HepG2 (cell line): Measurements from ENCODE around the gene SETD1A. TPM values are rescaled to one million over a fixed set of nuclear protein-coding genes. Genes with fewer than 3 reads are reported as not detected.
A peak's percentile ranks its signal among the peaks of the same experiment; 100 is the strongest.

ENCODE experiments used
- ARHGAP35 ChIP-seq: sonication (generic); formaldehyde crosslinking; IDR thresholded peaks from 2 replicates; pipeline ENCODE4 v1.9.0; 2022; ENCODE audit warnings: mild to moderate bottlenecking, inconsistent platforms, moderate library complexity, missing genetic modification reagents, borderline replicate concordance
- EEA1 ChIP-seq: sonication (generic); formaldehyde crosslinking; IDR thresholded peaks from 2 replicates; pipeline ENCODE4 v1.5.1; 2020; ENCODE audit warnings: mild to moderate bottlenecking, missing genetic modification reagents, borderline replicate concordance
- FIP1L1 ChIP-seq: fragments of 200-400 bp; formaldehyde crosslinking; IDR thresholded peaks from 2 replicates; pipeline ENCODE4 v1.6.1; 2018; ENCODE audit warnings: low read depth, mild to moderate bottlenecking, low read length, moderate library complexity, borderline replicate concordance; ENCODE audit not compliant: insufficient read depth
- FLYWCH1 ChIP-seq: sonication (generic); formaldehyde crosslinking; IDR thresholded peaks from 2 replicates; pipeline ENCODE4 v1.8.1; 2023; ENCODE audit warnings: mild to moderate bottlenecking, missing genetic modification reagents
- HHEX ChIP-seq: IDR thresholded peaks from 2 replicates; pipeline ENCODE4 v1.6.1; 2016; ENCODE audit warnings: control low read depth
- NR1H2 ChIP-seq: sonication (generic); formaldehyde crosslinking; IDR thresholded peaks from 2 replicates; pipeline ENCODE4 v1.8.1; 2022; ENCODE audit warnings: low read depth, missing genetic modification reagents, borderline replicate concordance
- PATZ1 ChIP-seq: sonication (generic); formaldehyde crosslinking; IDR thresholded peaks from 2 replicates; pipeline ENCODE4 v1.4.0; 2020; ENCODE audit warnings: missing genetic modification reagents
- PLRG1 ChIP-seq: fragments of 450-650 bp; conservative IDR thresholded peaks from 2 replicates; pipeline ENCODE4 v1.6.1; 2016
- SMAD3 ChIP-seq: sonication (generic); formaldehyde crosslinking; IDR thresholded peaks from 2 replicates; pipeline ENCODE4 v1.4.0; 2020; ENCODE audit warnings: missing genetic modification reagents
- SMARCC2 ChIP-seq: fragments of 450-650 bp; IDR thresholded peaks from 2 replicates; pipeline ENCODE4 v1.6.1; 2017; ENCODE audit warnings: antibody characterized with exemption, mild to moderate bottlenecking
- STAG1 ChIP-seq: sonication (generic); formaldehyde crosslinking; IDR thresholded peaks from 2 replicates; pipeline ENCODE4 v1.4.0; 2020; ENCODE audit warnings: missing genetic modification reagents
- TAF15 ChIP-seq: fragments of 200-400 bp; formaldehyde crosslinking; IDR thresholded peaks from one replicate; pipeline ENCODE4 v1.6.1; 2018; ENCODE audit warnings: mild to moderate bottlenecking, low read depth, low read length; ENCODE audit not compliant: poor library complexity, severe bottlenecking
- ZNF431 ChIP-seq: sonication (generic); formaldehyde crosslinking; IDR thresholded peaks from 2 replicates; pipeline ENCODE4 v1.9.0; 2022; ENCODE audit warnings: missing genetic modification reagents, low read depth, mild to moderate bottlenecking, borderline replicate concordance
- ZNF451 ChIP-seq: sonication (generic); formaldehyde crosslinking; IDR thresholded peaks from 2 replicates; pipeline ENCODE4 v1.5.0; 2020; ENCODE audit warnings: mild to moderate bottlenecking, missing genetic modification reagents
- ZNF761 ChIP-seq: sonication (generic); formaldehyde crosslinking; conservative IDR thresholded peaks from 2 replicates; pipeline ENCODE4 v1.4.0; 2020; ENCODE audit warnings: mild to moderate bottlenecking, missing genetic modification reagents
- polyA plus RNA-seq, 8 experiments: library from polyadenylated mRNA; depleted of rRNA in 3 of 8; stranded (reverse) in 7 of 8; unstranded in 1 of 8; fragments of >200 nt; fragmentation: Illumina TruSeq in 4 of 8; extraction: Trizol in 4 of 8; gene quantifications; 2 replicates each; pipeline versions ENCODE4 v1.2.1 to v1.2.3, GENCODE V29; 2011 to 2016; ENCODE audit warnings: low read depth in 4 of 8, missing spikeins in 1 of 8, mixed read lengths in 1 of 8; ENCODE audit not compliant: insufficient read depth in 1 of 8
- total RNA-seq, 5 experiments: library from RNA; depleted of rRNA; stranded (reverse); fragments of >200 nt; fragmentation: Illumina TruSeq; extraction: Trizol; gene quantifications; 2 replicates each; pipeline ENCODE4 v1.2.3, GENCODE V29; 2016; ENCODE audit warnings: low read depth in 1 of 5
- TF ChIP-seq, protein P1 (sequence below): sonication (generic); formaldehyde crosslinking; conservative IDR thresholded peaks from 2 replicates; pipeline ENCODE4 v1.8.0; 2022; ENCODE audit warnings: missing genetic modification reagents
- TF ChIP-seq, protein P2 (sequence below): sonication (generic); formaldehyde crosslinking; IDR thresholded peaks from 2 replicates; pipeline ENCODE4 v1.4.0; 2020; ENCODE audit warnings: missing genetic modification reagents
- TF ChIP-seq, protein P3 (sequence below): sonication (generic); formaldehyde crosslinking; IDR thresholded peaks from 2 replicates; pipeline ENCODE4 v1.4.0; 2020; ENCODE audit warnings: mild to moderate bottlenecking, low read depth, missing genetic modification reagents
- TF ChIP-seq, protein P4 (sequence below): sonication (generic); formaldehyde crosslinking; IDR thresholded peaks from 2 replicates; pipeline ENCODE4 v1.5.1; 2020; ENCODE audit warnings: missing genetic modification reagents, mild to moderate bottlenecking, borderline replicate concordance

SETD1A gene
- total and polyA plus RNA-seq, 2 of the 13 experiments (the other 11 are each of a cell fraction or from before 2014, with no cell fraction given): 3.8 to 5.6 TPM

- TF ChIP-seq PATZ1 (CRISPR knock-in tag) (peak; percentile 51), EEA1 (peak; percentile 81), FLYWCH1 (no peak), NR1H2 (CRISPR knock-in tag) (no peak), ARHGAP35 (CRISPR knock-in tag) (no peak; the same call in 1 of the 2 replicates), PLRG1 (no peak), STAG1 (CRISPR knock-in tag) (peak; percentile 98), HHEX (CRISPR knock-in tag) (no peak), SMARCC2 (no peak), FIP1L1 (no peak), ZNF431 (CRISPR knock-in tag) (no peak; the same call in 1 of the 2 replicates), ZNF451 (CRISPR knock-in tag) (peak; percentile 91), TAF15 (no peak), SMAD3 (no peak; the same call in 1 of the 2 replicates), ZNF761 (CRISPR knock-in tag) (no peak)
- TF ChIP-seq, protein P1, sequence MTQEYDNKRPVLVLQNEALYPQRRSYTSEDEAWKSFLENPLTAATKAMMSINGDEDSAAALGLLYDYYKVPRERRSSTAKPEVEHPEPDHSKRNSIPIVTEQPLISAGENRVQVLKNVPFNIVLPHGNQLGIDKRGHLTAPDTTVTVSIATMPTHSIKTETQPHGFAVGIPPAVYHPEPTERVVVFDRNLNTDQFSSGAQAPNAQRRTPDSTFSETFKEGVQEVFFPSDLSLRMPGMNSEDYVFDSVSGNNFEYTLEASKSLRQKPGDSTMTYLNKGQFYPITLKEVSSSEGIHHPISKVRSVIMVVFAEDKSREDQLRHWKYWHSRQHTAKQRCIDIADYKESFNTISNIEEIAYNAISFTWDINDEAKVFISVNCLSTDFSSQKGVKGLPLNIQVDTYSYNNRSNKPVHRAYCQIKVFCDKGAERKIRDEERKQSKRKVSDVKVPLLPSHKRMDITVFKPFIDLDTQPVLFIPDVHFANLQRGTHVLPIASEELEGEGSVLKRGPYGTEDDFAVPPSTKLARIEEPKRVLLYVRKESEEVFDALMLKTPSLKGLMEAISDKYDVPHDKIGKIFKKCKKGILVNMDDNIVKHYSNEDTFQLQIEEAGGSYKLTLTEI (CRISPR knock-in tag): no peak
- TF ChIP-seq, protein P2, sequence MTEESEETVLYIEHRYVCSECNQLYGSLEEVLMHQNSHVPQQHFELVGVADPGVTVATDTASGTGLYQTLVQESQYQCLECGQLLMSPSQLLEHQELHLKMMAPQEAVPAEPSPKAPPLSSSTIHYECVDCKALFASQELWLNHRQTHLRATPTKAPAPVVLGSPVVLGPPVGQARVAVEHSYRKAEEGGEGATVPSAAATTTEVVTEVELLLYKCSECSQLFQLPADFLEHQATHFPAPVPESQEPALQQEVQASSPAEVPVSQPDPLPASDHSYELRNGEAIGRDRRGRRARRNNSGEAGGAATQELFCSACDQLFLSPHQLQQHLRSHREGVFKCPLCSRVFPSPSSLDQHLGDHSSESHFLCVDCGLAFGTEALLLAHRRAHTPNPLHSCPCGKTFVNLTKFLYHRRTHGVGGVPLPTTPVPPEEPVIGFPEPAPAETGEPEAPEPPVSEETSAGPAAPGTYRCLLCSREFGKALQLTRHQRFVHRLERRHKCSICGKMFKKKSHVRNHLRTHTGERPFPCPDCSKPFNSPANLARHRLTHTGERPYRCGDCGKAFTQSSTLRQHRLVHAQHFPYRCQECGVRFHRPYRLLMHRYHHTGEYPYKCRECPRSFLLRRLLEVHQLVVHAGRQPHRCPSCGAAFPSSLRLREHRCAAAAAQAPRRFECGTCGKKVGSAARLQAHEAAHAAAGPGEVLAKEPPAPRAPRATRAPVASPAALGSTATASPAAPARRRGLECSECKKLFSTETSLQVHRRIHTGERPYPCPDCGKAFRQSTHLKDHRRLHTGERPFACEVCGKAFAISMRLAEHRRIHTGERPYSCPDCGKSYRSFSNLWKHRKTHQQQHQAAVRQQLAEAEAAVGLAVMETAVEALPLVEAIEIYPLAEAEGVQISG: peak; percentile 56
- TF ChIP-seq, protein P3, sequence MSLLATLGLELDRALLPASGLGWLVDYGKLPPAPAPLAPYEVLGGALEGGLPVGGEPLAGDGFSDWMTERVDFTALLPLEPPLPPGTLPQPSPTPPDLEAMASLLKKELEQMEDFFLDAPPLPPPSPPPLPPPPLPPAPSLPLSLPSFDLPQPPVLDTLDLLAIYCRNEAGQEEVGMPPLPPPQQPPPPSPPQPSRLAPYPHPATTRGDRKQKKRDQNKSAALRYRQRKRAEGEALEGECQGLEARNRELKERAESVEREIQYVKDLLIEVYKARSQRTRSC (CRISPR knock-in tag): peak; percentile 17; the same call in 1 of the 2 replicates
- TF ChIP-seq, protein P4, sequence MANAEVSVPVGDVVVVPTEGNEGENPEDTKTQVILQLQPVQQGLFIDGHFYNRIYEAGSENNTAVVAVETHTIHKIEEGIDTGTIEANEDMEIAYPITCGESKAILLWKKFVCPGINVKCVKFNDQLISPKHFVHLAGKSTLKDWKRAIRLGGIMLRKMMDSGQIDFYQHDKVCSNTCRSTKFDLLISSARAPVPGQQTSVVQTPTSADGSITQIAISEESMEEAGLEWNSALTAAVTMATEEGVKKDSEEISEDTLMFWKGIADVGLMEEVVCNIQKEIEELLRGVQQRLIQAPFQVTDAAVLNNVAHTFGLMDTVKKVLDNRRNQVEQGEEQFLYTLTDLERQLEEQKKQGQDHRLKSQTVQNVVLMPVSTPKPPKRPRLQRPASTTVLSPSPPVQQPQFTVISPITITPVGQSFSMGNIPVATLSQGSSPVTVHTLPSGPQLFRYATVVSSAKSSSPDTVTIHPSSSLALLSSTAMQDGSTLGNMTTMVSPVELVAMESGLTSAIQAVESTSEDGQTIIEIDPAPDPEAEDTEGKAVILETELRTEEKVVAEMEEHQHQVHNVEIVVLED (CRISPR knock-in tag): peak; percentile 70; the same call in 1 of the 2 replicates
Observed at GRCh38 chr16:30985401-30986128, 28.0 kb downstream of the SETD1A start (continued).
